DLD1 (cell line): ENCODE measurements around the gene WDR36.
"Not testable (repeated sequence)": the region's sequence is repeated elsewhere in the genome, so short reads cannot be mapped to it uniquely, and the experiment has no call there.

Experiments used
- in situ Hi-C: cut with HindIII; loops from 2 replicates; pipeline ENCODE4 v1.10.0; 2017; ENCODE audit warnings: low sequenced_read_pairs

The WDR36 gene

DNA sequence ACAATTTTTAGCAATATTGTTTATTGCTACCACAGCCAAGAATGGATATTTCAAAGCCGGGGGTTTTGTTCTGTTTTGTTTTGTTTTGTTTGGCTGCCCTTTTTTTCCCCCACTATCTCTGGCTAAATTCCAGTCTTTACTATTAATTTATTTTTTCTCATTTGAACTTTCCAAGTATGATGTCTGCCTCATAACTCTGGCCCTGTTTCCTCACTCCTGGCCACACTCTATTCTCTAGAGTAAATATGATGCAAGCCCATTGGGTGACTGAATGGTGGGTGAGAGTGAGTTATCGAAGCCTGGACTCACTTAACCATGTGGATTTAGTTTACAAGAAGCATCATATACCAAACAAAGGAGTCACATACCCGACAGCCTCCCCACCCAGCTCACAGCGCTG, 41.9 kb downstream of the WDR36 start:
- in situ Hi-C loops = no loop called here

GRCh38 chr5:111134864-111135263, 42.7 kb downstream of the WDR36 start:
- in situ Hi-C loops = no loop called here

GRCh38 chr5:111135363-111135762, 43.2 kb downstream of the WDR36 start:
- in situ Hi-C loops = no loop called here

DNA sequence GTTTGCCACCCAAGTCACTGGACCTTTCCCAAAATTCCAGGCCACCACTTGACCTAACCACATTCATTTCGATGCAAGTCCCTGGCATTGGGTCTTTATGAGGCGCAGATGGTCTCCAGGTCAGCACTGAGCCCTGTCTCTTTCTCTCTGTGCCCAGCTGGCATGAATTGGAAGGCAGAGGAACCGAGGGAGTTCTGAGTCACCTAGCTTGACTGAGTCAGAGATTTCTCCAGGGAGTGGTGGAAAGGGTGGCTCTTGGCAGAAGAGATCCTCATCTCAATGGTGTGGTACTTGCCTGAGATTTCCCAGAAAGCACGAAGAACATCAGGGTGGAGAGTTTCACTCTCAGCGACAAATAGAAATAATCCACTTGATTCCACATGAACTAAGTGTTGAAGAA, 43.8 kb downstream of the WDR36 start:
- in situ Hi-C loops = no loop called here

GRCh38 chr5:111138096-111138495, 45.9 kb downstream of the WDR36 start:
- in situ Hi-C loops = no loop called here

- in situ Hi-C loops = not testable (repeated sequence)
Measured at GRCh38 chr5:111141471-111141870, 49.3 kb downstream of the WDR36 start.

DNA sequence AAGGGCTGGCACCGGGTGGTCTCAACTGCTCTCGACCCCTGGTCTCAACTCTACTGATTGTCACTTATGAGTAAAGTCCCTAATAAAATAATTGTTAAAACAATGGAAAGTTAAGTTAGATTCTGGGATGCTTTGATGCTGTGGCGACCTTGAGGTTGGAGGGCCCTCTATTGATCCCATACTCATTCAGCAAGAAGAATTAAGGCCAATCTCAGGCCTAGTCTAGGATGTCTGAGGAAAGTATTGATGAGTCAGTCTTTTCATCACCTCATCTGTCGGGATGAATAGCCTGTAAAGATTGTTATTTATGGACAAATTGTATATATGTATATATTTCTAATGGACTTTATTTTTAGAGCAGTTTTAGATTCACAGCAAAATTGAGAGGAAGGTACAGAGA, 50.8 kb downstream of the WDR36 start:
- in situ Hi-C loops = no loop called here

- in situ Hi-C loops = no loop called here
Measured at GRCh38 chr5:111143910-111144309, 51.8 kb downstream of the WDR36 start.

GRCh38 chr5:111144352-111144930, 52.3 kb downstream of the WDR36 start:
- in situ Hi-C loops = no loop called here

- in situ Hi-C loops = no loop called here
Measured at GRCh38 chr5:111146053-111146452, 53.9 kb downstream of the WDR36 start.

- in situ Hi-C loops = no loop called here
Measured at GRCh38 chr5:111147502-111147901, 55.4 kb downstream of the WDR36 start.

DNA sequence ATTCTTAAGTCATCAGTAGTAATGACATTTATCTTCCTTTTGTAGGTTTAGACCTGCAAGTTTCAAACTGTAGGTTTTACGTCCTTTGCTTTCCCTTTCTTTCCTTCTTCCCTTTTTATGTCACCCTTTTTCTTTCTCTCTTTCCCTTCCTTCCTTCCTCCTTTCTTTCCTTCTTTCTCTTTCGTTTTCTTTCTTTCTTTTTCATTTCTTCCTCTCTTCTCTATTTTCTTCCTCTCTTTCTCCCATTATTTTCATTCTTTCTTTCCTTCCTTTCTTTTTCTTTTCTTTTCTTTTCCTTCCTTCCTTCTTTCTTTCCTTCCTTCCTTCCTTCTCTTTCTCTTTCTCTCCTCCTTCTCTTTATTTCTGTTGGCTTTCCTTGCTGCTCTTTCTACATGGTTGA, 59.9 kb downstream of the WDR36 start:
- in situ Hi-C loops = no loop called here

DNA sequence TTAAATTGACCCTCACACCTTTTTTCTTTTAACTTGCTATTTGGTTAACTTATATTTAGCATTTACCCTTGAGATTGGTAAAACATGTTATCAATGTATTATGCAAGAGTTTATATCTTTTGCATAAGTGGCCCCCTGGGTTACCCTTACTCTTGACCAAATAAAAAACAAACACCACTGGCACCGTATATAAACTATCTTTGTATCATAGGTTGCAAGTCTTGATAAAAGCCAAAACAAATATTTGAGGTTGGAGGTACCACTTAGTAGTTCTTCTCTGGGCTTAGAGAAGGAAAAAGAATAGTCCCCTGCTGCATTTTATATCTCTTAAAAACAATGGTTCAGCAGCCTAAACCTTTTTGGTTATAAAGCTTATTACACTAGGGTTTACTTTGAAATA, 61.3 kb downstream of the WDR36 start:
- in situ Hi-C loops = no loop called here

DNA sequence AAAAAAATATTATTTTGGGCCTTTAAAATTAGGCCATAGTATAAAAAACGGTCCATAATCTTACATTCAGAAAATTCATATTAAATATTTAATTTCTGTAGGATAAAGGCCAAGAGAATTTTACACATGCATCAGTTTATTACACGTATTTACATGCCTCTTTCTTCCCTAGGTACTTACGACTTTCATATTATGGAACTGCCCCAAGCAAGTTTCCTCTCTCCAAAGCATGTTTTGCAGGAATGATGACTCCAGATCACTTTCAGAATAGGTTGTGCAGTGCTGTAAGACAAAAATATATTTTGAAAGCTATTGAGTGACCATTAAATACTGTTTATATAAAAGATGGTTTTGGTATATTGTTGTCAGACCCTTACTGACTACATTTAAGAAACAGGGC, 61.8 kb downstream of the WDR36 start:
- in situ Hi-C loops = no loop called here

- in situ Hi-C loops = no loop called here
Measured at GRCh38 chr5:111158105-111158744, 66.1 kb downstream of the WDR36 start.

- in situ Hi-C loops = no loop called here
Measured at GRCh38 chr5:111159845-111160244, 67.7 kb downstream of the WDR36 start.

DNA sequence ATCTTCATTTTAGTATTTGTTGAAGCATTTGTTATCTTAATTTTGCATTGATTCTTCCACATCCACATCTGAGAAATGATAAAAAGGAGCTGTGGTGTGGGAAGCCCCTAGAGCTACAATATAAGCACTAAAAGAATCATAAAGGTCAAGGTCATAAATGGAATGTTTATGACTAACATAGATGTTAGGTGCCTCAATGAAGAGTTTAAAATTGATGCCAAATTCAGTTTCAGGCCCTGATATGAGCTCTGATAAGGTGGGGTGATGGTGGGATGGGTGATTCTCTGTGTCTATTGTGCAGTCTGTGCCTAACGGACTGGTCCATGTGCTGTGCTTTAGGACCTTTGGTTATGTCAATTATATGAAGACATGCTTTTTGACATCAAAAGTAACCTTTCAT, 70.9 kb downstream of the WDR36 start:
- in situ Hi-C loops = no loop called here

DNA sequence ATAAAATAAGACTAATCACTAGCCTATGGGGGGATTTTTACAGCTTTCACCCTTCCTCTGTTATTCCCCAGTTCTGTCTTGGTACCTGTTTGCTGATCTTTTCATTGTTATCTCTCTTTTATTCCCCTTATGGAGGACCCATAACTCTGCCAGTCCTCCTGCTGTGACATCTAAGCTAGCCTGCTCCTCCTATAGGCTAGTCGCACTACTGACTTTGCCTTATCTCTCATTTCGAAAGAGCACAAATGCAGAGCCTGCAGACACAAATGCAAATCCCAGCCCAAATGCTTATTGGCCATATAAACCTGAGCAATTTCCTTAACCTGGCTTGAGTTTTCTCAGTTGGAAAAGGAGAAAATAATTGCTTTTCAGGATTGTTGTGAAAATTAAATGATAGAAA, 72.9 kb downstream of the WDR36 start:
- in situ Hi-C loops = no loop called here

GRCh38 chr5:111167551-111167950, 75.4 kb downstream of the WDR36 start:
- in situ Hi-C loops = no loop called here

DNA sequence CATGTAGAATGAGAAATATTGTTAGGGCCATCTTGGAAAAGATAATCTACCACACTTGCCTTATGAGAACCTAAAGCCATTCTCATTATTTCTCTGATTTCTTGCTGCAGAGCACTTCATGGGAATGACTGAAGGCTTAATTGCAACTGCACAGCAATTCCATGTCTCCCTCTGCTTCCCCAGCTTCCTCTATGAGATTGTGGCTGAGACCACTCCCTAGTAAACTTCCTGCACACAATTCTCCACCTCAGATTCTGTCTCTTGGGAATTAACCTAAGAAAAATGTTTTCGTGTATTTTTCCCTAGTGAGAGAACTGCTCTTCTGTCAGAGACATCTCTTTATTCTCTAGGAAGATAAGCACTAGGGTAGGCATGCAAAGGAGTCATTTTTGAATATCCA, 76.5 kb downstream of the WDR36 start:
- in situ Hi-C loops = no loop called here

- in situ Hi-C loops = no loop called here
Measured at GRCh38 chr5:111169269-111169668, 77.1 kb downstream of the WDR36 start.

DNA sequence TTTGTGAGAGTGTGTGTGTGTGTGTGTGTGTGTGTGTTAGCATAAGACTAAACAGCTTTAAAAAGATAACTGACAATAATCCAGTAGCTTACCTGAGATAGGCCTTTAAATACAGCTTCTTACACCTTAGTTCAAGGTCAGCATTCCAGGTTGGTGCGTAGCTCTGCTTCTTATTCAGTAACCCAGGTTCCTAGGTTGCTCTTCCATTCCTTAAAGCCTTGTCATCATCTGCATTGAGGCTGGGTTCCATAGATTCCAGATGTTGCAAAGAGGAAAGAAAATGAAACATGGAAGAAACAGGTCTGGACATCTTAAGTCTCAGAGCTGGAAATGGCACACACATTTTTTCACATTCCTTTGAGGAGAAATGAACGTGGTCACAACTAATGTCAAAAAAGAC, 78.1 kb downstream of the WDR36 start:
- in situ Hi-C loops = no loop called here

DNA sequence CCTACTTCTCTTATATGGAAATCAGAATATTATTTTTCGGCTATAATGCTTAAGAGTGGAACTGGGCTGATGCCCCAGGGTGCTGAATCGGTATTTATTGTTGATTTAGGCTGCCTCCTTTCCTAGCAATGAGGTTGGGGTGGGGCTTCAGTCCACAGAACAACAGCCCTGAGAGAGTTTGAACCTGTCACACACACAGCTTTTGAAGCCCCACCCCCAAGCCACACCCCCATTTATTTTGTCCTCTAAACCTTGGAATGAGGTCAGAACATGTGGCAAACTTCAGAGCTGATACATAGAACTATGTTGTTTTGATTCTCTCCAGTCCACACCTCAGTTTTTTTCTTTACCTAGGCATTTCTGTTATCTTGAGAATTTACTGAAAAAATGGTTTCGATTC, 80.4 kb downstream of the WDR36 start:
- in situ Hi-C loops = no loop called here
